ENCODE data around the gene LRBA. TPM values are rescaled to one million over a fixed set of nuclear protein-coding genes. Genes with fewer than 3 reads are reported as not detected.

LRBA gene
- total RNA-seq, 2 donors from 2014 or later: 30.9 to 33.7 TPM

DNA sequence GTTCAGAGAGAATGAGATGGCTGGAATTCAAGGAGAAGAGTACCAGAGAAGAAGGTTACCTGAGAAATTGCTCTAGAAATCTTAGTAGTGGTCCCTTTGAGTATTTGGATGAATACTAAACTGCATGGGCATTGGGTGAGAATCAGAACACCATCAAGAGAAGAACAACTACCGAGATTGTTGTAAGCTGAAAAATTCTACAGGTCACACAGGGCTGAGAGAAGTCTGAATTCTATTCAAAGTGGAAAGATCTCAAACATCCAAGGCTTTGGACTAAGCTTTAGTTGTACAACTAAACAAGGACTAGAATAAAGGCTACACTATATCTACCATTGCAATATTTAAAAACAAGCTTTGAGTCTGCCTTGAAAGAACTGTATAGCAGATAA is 40.8 kb downstream of the LRBA start:
- Histone ChIP-seq H3K27me3 (replicated peaks; ENCODE audit: insufficient read depth) (no peaks in the 10 kb centered on the region), H3K4me3 (no peak overlapping the region), H3K4me1 (ENCODE audit: control insufficient read depth in 1 of 2, low read depth in 2 of 2) (peaks cover 0 to 7% of the 10 kb centered on the region in 2 donors), H3K27ac (no peak overlapping the region), H3K9me3 (no peaks in the 10 kb centered on the region), H3K36me3 (no peaks in the 10 kb centered on the region)
- DNase-seq (ENCODE audit: low spot score) (no peak), ATAC-seq (ENCODE audit: insufficient number of reproducible peaks, low FRiP score, low read depth) (no peak)
- TF ChIP-seq, protein P1, sequence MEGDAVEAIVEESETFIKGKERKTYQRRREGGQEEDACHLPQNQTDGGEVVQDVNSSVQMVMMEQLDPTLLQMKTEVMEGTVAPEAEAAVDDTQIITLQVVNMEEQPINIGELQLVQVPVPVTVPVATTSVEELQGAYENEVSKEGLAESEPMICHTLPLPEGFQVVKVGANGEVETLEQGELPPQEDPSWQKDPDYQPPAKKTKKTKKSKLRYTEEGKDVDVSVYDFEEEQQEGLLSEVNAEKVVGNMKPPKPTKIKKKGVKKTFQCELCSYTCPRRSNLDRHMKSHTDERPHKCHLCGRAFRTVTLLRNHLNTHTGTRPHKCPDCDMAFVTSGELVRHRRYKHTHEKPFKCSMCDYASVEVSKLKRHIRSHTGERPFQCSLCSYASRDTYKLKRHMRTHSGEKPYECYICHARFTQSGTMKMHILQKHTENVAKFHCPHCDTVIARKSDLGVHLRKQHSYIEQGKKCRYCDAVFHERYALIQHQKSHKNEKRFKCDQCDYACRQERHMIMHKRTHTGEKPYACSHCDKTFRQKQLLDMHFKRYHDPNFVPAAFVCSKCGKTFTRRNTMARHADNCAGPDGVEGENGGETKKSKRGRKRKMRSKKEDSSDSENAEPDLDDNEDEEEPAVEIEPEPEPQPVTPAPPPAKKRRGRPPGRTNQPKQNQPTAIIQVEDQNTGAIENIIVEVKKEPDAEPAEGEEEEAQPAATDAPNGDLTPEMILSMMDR (IDR thresholded peaks at IDR 0.05): no peak

DNA sequence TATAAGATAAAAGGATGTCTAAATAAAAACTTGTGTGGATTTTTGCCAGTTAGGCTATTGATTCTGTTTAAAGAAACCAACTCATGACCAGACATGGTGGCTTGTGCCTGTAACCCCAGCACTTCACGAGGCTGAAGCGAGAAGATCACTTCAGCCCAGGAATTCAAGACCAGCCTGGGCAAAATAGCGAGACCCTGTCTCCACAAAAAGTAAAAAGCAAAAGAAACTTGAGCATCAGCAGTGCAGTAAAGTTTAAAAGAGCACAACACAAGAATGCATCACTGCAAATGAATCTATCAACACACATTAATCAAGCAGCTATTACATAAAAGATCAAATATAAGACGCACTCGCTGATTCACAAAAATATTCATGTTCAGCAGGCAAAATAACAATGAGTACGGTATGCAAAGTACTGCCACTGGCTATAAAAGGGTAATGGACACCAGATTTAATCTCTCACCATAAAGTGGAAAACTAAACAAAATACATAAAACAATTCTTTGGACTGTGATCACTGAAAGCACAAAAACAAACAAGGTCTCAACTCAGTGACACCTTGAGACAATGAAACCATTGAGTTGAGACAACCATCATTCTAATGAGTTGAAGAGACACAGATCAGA is 41.3 kb downstream of the LRBA start:
- Histone ChIP-seq H3K4me1 (ENCODE audit: control insufficient read depth in 1 of 2, low read depth in 2 of 2) (peaks cover 0 to 7% of the 10 kb centered on the region in 2 donors), H3K27ac (no peak overlapping the region), H3K36me3 (no peaks in the 10 kb centered on the region), H3K9me3 (no peaks in the 10 kb centered on the region), H3K4me3 (no peak overlapping the region), H3K27me3 (replicated peaks; ENCODE audit: insufficient read depth) (no peaks in the 10 kb centered on the region)
- no peak for ATAC-seq (ENCODE audit: insufficient number of reproducible peaks, low FRiP score, low read depth)
- no peak for DNase-seq (ENCODE audit: low spot score)
- TF ChIP-seq, protein P1 (IDR thresholded peaks at IDR 0.05): no peak

DNA sequence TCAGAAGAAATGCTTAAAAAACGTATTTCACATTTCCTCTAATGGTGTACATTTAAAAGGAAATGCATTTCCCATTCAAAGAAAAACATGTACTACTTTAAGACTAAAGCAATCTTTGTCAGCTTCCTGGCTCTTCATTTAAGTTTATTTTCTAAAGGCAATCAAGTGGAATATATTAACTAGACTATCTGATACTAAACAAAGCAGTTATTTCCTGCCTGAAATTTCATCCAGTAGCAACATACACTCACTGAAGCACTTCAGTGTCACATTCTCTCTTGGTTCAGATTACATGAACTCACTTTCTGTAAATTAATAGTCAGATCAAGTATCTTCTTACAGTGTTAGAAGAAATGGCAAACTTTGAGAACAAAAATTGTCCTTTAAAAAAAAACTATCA is 42.5 kb downstream of the LRBA start:
- Histone ChIP-seq H3K27ac (no peak overlapping the region), H3K4me3 (no peak overlapping the region), H3K36me3 (no peaks in the 10 kb centered on the region), H3K9me3 (no peaks in the 10 kb centered on the region), H3K27me3 (replicated peaks; ENCODE audit: insufficient read depth) (no peaks in the 10 kb centered on the region), H3K4me1 (ENCODE audit: control insufficient read depth in 1 of 2, low read depth in 2 of 2) (peaks cover 0 to 7% of the 10 kb centered on the region in 2 donors)
- no peak for DNase-seq (ENCODE audit: low spot score)
- ATAC-seq (ENCODE audit: insufficient number of reproducible peaks, low FRiP score, low read depth): no peak
- TF ChIP-seq, protein P1 (IDR thresholded peaks at IDR 0.05): no peak

DNA sequence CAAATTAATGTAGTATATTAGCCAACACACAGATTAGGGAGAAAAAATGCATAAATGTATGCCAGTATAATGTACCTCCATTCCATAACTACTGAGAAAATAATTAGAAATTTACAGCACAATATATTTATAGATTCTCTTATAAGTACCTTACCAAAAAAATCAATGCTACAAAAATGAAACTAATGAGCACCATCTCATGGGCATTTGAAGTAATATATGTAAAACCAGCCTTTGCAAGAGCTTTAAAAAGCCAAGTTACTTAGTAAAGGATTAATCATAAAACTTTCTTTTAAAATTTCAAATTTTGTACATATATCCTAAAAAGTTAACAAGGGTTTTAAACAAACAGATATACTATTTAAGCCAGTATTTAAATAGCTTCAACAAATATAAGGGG is 43.2 kb downstream of the LRBA start:
- no peak overlapping the region for H3K27ac ChIP-seq

DNA sequence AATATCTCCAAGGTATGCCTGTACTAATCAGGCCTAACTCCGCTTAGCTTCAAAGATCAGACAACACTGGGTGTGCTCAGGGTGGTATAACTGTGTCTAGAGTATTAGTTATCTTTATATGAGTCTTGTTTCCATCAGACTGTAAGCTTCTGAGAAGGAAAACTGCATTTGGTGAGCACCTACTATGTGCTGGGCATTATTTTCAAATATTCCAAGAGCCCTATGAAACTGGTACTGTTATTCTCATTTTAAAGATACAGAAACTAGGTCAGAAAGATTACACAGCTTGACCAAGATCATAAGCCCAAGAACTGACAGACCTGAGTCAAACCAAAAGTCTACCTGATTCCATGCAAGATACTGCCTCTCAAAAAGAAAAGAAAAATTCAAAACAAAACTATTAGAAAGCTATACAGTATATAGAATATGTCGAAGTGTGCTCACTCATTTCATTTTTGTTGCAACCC is 44.4 kb downstream of the LRBA start:
- H3K4me1 ChIP-seq (ENCODE audit: control insufficient read depth in 1 of 2, low read depth in 2 of 2): peaks cover 0 to 7% of the 10 kb centered on the region in 2 donors
- H3K9me3 ChIP-seq: no peaks in the 10 kb centered on the region
- no peak overlapping the region for H3K27ac ChIP-seq
- TF ChIP-seq, protein P1 (IDR thresholded peaks at IDR 0.05): no peak
- DNase-seq (ENCODE audit: low spot score) (no peak), ATAC-seq (ENCODE audit: insufficient number of reproducible peaks, low FRiP score, low read depth) (no peak)
- H3K36me3 ChIP-seq: no peaks in the 10 kb centered on the region
- no peak overlapping the region for H3K4me3 ChIP-seq
- no peaks in the 10 kb centered on the region for H3K27me3 ChIP-seq (replicated peaks; ENCODE audit: insufficient read depth)

More for the DNA sequence above, 43.2 kb downstream of the LRBA start:
- Histone ChIP-seq H3K4me3 (no peak overlapping the region), H3K36me3 (no peaks in the 10 kb centered on the region), H3K9me3 (no peaks in the 10 kb centered on the region), H3K4me1 (ENCODE audit: control insufficient read depth in 1 of 2, low read depth in 2 of 2) (peaks cover 0 to 7% of the 10 kb centered on the region in 2 donors), H3K27me3 (replicated peaks; ENCODE audit: insufficient read depth) (no peaks in the 10 kb centered on the region)
- ATAC-seq (ENCODE audit: insufficient number of reproducible peaks, low FRiP score, low read depth): no peak
- TF ChIP-seq, protein P1 (IDR thresholded peaks at IDR 0.05): no peak
- no peak for DNase-seq (ENCODE audit: low spot score)

Measured in thoracic aorta (tissue), 2 donors.